ENCODE measurements around the gene GATD1.
A peak's percentile ranks its signal among the peaks of the same experiment; 100 is the strongest.

The GATD1 gene

DNA sequence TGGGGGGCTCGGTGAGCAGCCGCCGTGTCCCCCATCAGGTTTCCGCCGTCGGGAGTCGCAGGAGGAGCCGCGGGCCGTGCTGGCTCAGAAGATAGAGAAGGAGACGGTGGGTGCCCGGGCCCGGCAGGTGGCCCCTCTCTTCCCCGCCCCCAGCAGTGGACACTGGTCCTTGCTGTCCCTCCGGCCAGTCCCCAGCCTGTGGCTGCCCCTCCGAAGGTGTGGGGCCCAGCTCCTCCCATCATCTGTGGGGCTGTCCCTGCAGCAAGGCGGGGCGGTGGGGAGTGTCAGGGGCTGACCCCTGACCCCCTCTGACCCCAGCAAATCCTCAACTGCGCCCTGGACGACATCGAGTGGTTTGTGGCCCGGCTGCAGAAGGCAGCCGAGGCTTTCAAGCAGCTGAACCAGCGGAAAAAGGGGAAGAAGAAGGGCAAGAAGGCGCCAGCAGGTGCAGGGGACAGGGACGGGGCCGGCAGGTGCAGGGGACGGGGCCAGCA is 56.0 kb downstream of the GATD1 start:
- DNase-seq (ENCODE audit: low spot score) = no peak
- TF ChIP-seq, protein P1, sequence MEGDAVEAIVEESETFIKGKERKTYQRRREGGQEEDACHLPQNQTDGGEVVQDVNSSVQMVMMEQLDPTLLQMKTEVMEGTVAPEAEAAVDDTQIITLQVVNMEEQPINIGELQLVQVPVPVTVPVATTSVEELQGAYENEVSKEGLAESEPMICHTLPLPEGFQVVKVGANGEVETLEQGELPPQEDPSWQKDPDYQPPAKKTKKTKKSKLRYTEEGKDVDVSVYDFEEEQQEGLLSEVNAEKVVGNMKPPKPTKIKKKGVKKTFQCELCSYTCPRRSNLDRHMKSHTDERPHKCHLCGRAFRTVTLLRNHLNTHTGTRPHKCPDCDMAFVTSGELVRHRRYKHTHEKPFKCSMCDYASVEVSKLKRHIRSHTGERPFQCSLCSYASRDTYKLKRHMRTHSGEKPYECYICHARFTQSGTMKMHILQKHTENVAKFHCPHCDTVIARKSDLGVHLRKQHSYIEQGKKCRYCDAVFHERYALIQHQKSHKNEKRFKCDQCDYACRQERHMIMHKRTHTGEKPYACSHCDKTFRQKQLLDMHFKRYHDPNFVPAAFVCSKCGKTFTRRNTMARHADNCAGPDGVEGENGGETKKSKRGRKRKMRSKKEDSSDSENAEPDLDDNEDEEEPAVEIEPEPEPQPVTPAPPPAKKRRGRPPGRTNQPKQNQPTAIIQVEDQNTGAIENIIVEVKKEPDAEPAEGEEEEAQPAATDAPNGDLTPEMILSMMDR (IDR thresholded peaks at IDR 0.05; ENCODE audit: extremely low read depth, insufficient read depth, missing control alignments) = no peak
- in situ Hi-C loops (cut with MboI; ENCODE audit: low pct_unique_long_range_greater_than_20kb, low sequenced_read_pairs, unreplicated experiment) = no loop called here

DNA sequence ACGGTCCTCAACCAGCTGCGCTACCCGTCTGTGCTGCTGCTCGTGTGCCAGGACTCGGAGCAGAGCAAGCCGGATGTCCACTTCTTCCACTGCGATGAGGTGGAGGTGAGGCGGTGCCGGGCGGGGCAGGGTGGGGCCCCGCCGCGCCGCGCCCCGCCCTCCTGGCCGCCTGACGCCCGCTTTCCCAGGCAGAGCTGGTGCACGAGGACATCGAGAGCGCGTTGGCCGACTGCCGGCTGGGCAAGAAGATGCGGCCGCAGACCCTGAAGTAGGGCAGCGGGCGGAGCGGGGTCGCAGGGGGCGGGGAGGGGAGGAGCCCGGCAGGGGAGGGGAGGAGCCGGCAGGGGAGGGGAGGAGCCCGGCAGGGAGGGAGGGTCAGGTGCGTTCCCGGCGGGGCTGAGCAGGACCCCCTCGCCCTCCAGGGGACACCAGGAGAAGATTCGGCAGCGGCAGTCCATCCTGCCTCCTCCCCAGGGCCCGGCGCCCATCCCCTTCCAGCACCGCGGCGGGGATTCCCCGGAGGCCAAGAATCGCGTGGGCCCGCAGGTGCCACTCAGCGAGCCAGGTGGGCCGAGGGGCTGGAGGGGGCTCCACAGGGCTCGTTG is 56.5 kb downstream of the GATD1 start:
- DNase-seq (ENCODE audit: low spot score) = peak; percentile 92
- in situ Hi-C loops (cut with MboI; ENCODE audit: low pct_unique_long_range_greater_than_20kb, low sequenced_read_pairs, unreplicated experiment) = no loop called here
- TF ChIP-seq, protein P1 (IDR thresholded peaks at IDR 0.05; ENCODE audit: extremely low read depth, insufficient read depth, missing control alignments) = no peak

DNA sequence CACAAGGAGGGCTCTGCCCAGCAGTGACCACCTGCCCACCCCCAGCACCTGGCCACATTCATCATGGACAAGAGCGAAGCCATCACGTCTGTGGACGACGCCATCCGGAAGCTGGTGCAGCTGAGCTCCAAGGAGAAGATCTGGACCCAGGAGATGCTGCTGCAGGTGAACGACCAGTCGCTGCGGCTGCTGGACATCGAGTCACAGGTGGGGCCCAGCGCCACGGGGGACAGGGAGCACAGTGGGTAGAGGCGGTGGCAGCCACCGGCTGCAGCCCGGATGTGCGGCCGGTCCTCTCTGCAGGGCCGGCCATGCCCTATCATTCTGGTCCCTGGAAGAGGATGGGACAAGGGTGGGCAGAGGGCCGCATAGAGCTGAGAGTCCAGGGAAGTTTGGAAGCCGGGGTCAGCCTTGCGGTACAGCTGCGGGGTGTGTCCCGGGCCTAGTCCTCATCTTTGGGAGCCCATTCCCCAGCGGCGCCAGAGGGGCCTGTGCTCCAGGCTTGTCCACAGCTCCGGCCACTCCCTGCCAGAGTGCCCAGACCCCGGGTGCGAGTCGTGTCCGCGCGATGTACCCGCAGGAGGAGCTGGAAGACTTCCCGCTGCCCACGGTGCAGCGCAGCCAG is 57.2 kb downstream of the GATD1 start:
- in situ Hi-C loops (cut with MboI; ENCODE audit: low pct_unique_long_range_greater_than_20kb, low sequenced_read_pairs, unreplicated experiment) = no loop called here
- TF ChIP-seq, protein P1 (IDR thresholded peaks at IDR 0.05; ENCODE audit: extremely low read depth, insufficient read depth, missing control alignments) = no peak

DNA sequence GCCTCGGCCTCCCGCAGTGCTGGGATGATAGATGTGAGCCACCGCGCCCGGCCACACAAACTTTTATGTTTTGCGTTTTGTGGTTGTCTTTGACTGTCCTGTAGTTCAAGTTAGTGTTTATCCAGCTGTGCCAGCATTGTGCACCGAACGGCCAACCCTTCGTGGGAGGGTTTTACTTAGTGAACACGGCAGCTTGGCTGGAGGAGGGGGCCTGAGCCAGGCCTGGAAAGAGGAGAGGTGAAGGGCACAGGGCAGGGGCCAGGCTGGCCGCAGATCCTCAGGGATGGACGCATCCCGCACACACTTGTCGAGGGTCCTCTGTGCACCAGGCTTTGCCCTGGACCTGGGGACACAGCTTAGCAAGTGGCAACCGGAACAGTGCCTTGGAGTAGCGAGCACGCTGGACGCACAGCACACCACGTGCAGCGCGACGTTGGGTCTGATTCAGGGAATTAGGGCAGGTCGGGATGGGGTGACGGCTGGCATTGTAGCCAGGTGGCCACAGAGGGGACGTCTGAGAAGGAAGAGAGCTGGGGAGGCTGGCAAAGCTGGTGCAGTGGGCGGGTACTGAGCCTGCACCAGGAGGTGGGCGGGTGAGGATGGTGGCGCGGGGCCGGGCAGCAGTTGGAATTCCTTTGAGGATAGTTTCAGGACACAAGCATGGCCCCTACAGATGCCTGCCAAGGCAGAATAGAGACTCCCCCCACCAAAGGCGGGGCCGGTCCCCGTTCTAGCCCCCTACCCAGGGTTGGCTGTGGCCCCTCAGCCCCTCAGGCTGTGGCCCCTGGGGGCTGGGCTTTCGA is 57.9 kb downstream of the GATD1 start:
- TF ChIP-seq, protein P1 (IDR thresholded peaks at IDR 0.05; ENCODE audit: extremely low read depth, insufficient read depth, missing control alignments) = no peak
- DNase-seq (ENCODE audit: low spot score) = no peak
- in situ Hi-C loops (cut with MboI; ENCODE audit: low pct_unique_long_range_greater_than_20kb, low sequenced_read_pairs, unreplicated experiment) = loop anchor here (10.0 kb wide), 1 partner anchor 165 kb away; no protein-coding TSS in a partner anchor

More for the DNA sequence above, 57.2 kb downstream of the GATD1 start:
- no peak for DNase-seq (ENCODE audit: low spot score)
